ENCODE measurements around the gene PMM2. TPM values are rescaled to one million over a fixed set of nuclear protein-coding genes. Genes with fewer than 3 reads are reported as not detected.

Gene PMM2
- total RNA-seq, 4 donors from 2014 or later = 10.4 to 20.9 (median 16.6) TPM

DNA sequence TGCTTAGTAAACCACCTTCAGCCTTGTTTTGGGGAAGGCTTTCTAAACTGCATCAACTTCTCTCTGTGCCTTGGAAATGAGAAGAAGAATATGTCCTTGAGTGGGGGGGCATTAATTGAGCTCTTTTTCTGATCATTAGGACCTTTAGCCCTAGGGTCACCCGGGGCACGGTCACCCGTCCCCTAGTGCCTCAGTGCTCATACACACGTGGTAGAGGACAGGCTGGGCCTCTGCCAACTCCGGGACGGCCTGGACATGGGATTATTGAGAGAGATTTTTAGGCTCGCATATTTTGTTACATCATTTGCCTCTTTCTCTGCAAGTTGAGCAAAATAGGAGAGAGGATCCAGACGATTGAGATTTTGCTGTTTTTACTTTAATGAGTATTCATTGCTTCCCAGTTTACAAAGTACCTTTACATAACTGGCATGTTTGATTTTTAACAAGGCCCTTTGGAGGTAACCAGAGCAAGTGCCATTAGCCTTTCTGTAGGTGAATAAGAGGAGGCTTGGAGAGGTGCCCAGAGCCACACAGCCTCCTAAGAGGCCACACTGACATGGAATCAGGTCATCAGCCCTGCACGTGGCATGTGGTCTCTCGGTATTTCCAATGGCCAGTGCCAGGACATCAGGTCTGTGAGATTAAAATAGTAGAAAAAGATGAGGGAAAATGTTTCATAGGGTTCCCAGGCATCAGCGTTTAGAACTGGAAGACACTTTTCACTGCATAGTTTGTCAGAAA lies 11.1 kb downstream of the PMM2 start:
- in situ Hi-C loops (cut with MboI; ENCODE audit: low sequenced_read_pairs in 4 of 4) = loop anchor here in 2 of 4 donors (10.0 to 25.0 kb wide), 2 partner anchors 46 to 146 kb away; partner anchors contain the start of gene ABAT (in 1 of the 2)
- no peak for ATAC-seq

DNA sequence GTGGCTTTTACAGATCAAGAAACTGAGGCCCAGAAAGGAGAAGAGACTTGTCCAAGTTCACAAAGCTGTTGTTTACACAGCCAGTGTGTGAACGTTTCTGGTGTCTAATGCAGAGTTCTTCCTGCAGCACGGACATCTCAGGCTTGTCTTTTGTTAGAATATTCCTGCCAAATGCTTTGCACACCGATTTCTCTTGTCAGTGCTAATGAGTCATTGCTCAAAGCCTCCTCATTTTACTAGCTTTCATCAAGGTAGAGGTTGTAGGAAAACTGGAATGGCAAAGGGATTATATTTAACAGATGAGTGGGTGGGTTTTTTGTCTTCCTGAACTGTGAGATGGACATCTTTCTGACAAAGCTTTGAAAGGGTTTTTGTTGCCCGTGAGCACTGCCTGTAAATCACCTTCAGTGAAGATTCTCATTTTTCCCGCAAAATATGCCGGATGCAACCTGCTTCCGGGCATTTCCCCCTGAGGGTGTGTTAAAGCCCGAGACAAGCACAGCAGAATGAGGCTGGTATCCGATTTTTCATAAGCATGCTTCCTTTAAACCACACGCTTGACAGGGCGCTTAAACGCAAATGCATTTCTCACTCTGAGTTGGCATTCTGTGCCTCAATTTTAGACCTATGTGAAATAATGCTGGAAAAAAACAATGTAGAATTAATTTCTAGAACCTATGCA lies 14.7 kb downstream of the PMM2 start:
- no peak for ATAC-seq
- H3K27me3 ChIP-seq = no peaks in the 10 kb centered on the region
- H3K4me3 ChIP-seq = no peak overlapping the region
- H3K9me3 ChIP-seq = no peaks in the 10 kb centered on the region
- H3K27ac ChIP-seq = no peak overlapping the region
- peaks cover 0 to 89% of the 10 kb centered on the region in 2 donors for H3K36me3 ChIP-seq
- intact Hi-C loops (cut with DNase I; ENCODE audit: low total_unique reads) (no loop called here), in situ Hi-C loops (cut with MboI; ENCODE audit: low sequenced_read_pairs in 4 of 4) (loop anchor here in 1 of 4 donors (25.0 kb wide), 1 partner anchor 150 kb away; the partner anchor contains the start of gene ABAT)
- TF ChIP-seq CTCF (IDR thresholded peaks at IDR 0.05 in 4 of 5, conservative IDR thresholded peaks at IDR 0.05 in 1 of 5) = no peak
- TF ChIP-seq POLR2A (IDR thresholded peaks at IDR 0.05) = no peak
- DNase-seq = no peak
- no peaks in the 10 kb centered on the region for H3K4me1 ChIP-seq

More for the DNA sequence above, 11.1 kb downstream of the PMM2 start:
- peaks cover 0 to 98% of the 10 kb centered on the region in 2 donors for H3K36me3 ChIP-seq
- H3K27me3 ChIP-seq = no peaks in the 10 kb centered on the region
- H3K4me1 ChIP-seq = no peaks in the 10 kb centered on the region
- H3K9me3 ChIP-seq = no peaks in the 10 kb centered on the region
- no peak overlapping the region for H3K4me3 ChIP-seq
- H3K27ac ChIP-seq = no peak overlapping the region
- peak in 1 of 2 donors; percentile 31 for DNase-seq
- intact Hi-C loops (cut with DNase I; ENCODE audit: low total_unique reads) = no loop called here
- TF ChIP-seq CTCF (IDR thresholded peaks at IDR 0.05 in 4 of 5, conservative IDR thresholded peaks at IDR 0.05 in 1 of 5) (no peak), POLR2A (IDR thresholded peaks at IDR 0.05) (no peak)

DNA sequence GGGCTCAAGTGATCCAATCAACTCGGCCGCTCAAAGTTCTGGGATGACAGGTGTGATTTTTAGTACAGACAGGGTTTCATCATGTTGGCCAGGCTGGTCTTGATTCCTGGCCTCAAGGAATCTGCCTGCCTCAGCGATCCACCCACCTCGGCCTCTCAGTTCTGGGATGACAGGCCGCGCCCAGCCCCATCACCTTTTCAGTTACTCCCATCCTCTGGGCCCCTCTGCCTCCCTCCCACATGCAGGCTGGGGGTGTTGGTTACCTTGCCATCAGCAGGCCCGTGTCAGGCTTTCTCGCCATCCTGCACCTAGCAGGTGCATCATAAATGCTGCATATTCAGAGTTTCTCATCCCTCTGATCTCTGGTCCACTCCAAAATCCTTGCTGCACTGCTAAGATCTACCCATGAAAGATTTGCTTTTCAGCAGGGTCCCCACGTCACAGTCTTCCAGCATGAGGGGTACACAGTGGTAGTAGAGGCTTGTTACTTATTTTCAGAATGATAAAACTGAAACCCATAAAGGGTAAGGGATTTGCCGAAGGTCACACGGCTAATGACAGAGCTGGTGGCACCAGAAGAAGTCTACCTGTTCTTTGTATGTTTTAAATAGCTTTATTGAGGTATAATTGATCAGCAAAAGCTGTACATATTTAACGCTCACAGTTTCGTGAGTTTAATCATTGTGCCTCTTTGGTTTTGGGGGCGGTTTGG lies 16.6 kb downstream of the PMM2 start:
- DNase-seq = no peak
- Histone ChIP-seq H3K27ac (no peak overlapping the region), H3K4me3 (no peak overlapping the region), H3K9me3 (no peaks in the 10 kb centered on the region), H3K36me3 (peaks cover 0 to 69% of the 10 kb centered on the region in 2 donors), H3K27me3 (no peaks in the 10 kb centered on the region), H3K4me1 (no peaks in the 10 kb centered on the region)
- intact Hi-C loops (cut with DNase I; ENCODE audit: low total_unique reads) = no loop called here
- in situ Hi-C loops (cut with MboI; ENCODE audit: low sequenced_read_pairs in 4 of 4) = loop anchor here in 1 of 4 donors (25.0 kb wide), 1 partner anchor 152 kb away; the partner anchor contains the start of gene ABAT
- TF ChIP-seq POLR2A (IDR thresholded peaks at IDR 0.05) = no peak
- TF ChIP-seq CTCF (IDR thresholded peaks at IDR 0.05 in 4 of 5, conservative IDR thresholded peaks at IDR 0.05 in 1 of 5) = no peak
- no peak for ATAC-seq

DNA sequence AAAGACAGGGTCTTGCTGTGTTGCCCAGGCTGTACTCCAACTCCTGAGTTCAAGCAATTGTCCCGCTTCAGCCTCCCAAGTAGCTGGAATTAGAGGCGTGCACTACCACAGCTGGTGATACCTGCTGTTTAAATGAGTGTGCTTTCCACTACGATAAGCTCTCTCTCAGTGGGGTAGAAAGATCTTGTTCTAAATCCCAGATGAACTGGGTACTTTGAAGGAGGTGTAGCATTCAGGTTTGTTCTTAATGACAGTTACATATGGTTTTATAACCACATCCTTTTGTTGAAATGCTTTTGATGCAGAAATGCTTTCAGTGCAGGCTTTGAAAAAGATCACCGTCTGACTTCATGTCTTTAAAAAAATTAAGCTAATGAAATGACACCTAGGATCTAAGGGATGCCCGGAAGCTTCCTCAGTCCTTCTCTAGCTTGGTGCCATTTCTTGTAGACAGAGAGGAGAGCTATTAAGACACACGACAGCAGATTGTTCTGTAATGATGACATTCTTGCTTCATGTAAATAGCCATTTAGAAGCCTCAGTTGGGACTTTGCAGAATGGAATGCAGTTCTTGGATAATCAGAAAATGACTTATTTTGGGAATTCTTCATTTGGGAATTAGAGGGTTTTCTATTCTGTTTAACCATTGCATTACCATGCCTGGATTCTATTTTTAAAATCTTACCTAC lies 19.5 kb downstream of the PMM2 start:
- intact Hi-C loops (cut with DNase I; ENCODE audit: low total_unique reads) (no loop called here), in situ Hi-C loops (cut with MboI; ENCODE audit: low sequenced_read_pairs in 4 of 4) (loop anchor here in 1 of 4 donors (25.0 kb wide), 1 partner anchor 155 kb away; the partner anchor contains the start of gene ABAT)
- Histone ChIP-seq H3K27ac (no peak overlapping the region), H3K36me3 (peaks cover 0 to 46% of the 10 kb centered on the region in 2 donors), H3K4me3 (no peak overlapping the region), H3K9me3 (no peaks in the 10 kb centered on the region), H3K27me3 (no peaks in the 10 kb centered on the region), H3K4me1 (no peaks in the 10 kb centered on the region)
- TF ChIP-seq CTCF (IDR thresholded peaks at IDR 0.05 in 4 of 5, conservative IDR thresholded peaks at IDR 0.05 in 1 of 5) = no peak
- no peak for TF ChIP-seq POLR2A (IDR thresholded peaks at IDR 0.05)
- ATAC-seq (no peak), DNase-seq (no peak)

Data from gastrocnemius medialis (tissue), 4 donors.